HG03066 (cell line): ENCODE data around the gene ARAP3.
"Not testable (repeated sequence)": the region's sequence is repeated elsewhere in the genome, so short reads cannot be mapped to it uniquely, and the experiment has no call there.

Source experiments
- ATAC-seq: cut with Tn5 transposase; IDR thresholded peaks from one replicate; pipeline ENCODE4 v1.9.1; 2021; ENCODE audit warnings: low read depth; ENCODE audit not compliant: unreplicated experiment

Gene ARAP3

DNA sequence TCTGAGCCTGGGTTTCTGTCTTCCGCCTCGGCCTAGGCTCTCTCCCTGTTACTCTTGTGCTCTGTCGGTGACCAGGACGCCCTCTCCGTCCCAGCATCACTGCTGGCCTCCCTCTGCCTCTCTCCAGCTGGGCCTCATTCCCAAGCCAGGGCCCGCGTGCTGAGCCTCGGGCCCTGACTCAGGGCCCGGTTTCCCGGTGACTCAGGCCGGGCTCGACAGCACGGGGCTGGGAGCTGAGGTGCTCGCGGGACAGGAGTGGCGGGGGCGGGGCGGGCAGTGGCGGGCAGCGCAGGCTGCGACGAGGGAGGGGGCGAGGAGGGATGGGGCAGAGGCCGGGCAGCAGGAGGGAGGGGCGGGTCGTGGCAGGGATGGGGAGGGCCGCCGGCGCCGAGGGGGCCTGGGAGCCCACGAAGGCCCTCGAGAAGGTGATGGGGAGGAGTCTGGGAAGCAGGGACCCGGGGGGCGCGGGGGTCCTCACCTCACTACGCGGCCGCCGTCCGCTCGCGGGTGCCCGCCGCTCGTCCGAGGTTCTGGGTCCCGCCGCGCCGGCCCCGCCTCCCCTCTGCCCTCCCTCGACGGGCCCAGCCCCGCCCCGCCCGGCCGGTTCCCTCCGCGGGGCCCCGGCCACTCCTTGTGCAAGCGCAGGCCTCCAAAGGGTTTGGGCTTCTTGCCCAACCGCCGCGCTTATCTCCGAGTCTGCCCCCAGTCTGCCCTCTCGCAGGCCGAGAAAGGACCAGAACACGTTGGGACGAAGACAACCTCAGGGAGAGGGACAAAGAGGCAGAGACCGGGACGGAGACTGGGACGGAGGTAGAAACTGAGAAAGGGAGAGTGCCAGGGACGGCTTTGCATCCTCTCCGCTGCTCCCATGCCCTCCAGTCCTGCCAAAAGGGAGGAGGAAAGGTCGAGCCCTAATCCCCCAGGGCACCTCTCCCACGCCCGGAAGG is at the start of gene ARAP3:
ARAP3 (minus strand) TSS at position 536 of the 947 bp plus-strand sequence. CDS start 1,744 bp downstream, outside the sequence.
- ATAC-seq, result no peak

- no peak for ATAC-seq
Measured at GRCh38 chr5:141729387-141730006, 47.5 kb upstream of the ARAP3 start.

DNA sequence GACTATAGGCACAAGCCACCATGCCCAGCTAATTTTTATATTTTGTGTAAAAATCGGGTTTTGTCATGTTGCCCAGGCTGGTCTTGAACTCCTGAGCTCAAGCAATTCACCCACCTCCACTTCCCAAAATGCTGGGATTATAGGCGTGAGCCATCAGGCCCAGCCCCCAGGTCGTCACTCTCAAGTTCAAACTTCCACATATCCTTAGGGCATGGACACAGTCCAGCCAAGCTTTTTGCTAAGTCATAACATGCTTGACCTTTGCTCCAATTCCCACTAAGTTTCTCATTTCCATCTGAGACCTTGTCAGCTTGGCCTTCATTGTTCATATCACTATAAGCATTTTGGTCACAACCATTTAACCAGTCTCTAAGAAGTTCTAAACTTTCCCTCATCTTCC is 43.9 kb upstream of the ARAP3 start:
- no peak for ATAC-seq

GRCh38 chr5:141725174-141725573 is 43.1 kb upstream of the ARAP3 start:
- ATAC-seq, result not testable (repeated sequence)

DNA sequence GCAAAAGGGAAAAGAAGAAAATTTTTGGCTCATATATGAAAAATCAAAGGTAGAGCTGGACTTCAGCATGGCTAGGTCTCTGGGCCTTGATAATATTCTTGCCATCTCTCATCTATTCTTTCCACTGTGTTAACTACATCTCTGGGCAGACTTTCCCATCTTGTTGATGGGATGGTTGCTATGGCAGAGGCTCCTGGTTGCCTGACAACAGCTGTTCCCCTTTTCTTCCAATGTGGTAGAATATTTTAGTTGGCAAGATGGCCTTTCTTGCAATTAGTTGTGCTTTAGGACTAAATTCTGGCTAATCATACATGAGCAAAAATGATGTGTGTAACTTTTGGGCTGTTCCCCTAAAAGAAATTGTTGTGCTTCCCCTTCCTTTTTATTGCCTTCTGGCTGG is 40.2 kb upstream of the ARAP3 start:
- ATAC-seq, result no peak

- ATAC-seq, result no peak
Measured at GRCh38 chr5:141717043-141717442, 35.0 kb upstream of the ARAP3 start.

DNA sequence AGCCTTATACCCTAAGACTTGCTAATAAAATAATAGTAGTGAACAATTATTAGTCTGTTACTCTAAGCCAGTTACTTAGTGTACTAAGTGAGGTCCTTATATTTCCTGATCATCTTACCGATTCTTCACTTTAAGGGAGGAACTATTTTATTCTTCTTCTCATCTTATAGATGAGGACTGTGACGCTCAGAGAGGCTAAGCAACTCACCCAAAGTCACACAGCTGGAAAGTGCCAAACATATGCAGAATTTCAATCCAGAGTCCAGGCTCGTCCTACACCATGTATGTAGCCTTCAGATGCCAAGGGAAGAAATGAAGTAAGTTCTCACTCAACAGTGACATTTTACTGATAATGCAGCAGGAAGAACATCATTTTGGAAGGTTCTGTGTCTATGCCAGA is 34.4 kb upstream of the ARAP3 start:
- no peak for ATAC-seq

GRCh38 chr5:141716009-141716408 is 34.0 kb upstream of the ARAP3 start:
- no peak for ATAC-seq

- ATAC-seq, result no peak
Measured at GRCh38 chr5:141715346-141715905, 33.4 kb upstream of the ARAP3 start.

DNA sequence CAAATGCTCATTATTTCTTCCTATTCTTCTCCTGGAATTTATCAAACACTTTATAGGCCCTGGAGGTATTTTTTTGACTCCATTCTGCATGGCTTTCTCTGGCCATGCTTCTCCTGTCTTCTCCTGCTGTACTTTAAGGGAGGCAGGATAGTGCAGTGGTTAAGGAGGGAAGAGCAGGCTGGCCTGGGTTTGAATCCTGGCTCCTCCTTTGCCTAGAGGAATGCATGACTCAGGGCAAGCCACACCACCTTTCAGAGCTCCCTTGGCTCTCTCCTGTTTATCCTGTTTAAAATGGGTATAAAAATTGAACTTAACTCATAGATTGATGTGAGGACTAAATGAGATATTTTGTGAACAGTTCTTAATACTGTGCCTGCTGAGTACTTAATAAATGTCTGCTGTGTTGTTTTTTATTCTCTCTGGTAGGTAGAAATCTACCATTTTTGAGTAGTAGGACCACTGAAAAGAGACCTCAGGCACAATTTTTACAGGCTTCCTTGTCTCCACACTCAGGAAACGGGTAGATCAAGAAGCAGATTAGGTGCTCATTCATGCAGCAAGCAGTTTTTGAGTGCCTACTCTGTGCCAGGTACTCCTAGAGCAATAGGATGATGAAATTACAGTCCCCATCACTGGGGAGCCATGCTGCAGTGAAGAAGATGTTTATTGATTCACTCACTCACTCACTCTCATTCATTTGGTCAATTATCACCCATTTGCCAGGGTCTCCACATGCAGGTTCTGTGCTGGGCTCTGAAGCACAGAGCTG is 32.7 kb upstream of the ARAP3 start:
- no peak for ATAC-seq

GRCh38 chr5:141713616-141714309 is 31.7 kb upstream of the ARAP3 start:
- no peak for ATAC-seq

DNA sequence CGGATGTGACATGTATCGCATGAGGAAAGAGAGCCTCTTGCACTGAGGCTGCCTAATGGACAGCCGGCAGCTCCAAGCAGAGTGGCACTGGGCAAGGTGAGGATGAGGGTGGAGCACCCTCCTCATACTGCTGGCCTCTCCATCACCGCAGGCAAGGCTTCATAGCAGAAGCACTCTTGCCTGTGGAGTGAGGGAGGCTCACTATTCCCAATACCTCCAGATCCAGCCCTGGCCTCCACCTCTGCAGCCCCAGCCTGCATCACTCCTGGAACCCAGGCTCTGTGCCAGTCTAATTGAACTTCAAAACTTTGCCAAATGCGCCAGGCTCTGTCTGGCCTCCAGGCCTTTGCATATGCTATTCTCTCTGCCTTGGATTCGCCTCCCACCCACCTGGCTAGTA is 29.7 kb upstream of the ARAP3 start:
- no peak for ATAC-seq

DNA sequence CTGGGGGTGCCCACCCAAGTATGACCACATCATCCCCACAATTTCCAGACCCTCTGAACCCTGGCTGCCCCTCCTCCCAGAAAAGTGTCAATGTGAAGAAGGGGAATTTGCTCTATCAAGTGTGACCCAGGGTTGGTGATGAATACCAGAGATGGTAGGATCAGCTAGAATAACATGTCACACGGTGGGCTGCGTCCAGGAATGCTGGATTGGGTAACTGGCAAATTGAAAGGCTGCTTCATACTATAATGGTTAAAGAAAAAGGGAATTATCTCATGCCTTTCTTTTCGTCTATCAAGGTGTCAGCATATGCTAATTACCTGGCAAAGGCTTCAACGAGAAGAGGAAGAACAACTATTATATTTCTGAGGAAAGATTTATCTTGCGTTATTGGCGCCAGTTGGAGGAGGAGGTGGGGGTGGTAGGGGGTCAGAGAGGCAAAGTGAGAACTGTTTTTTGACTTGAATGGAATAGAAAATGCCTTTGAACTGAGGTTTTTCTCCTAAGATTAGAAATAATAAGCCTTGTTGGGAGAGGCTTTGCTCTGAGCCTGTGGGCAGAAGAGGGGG is 27.8 kb upstream of the ARAP3 start:
- ATAC-seq, result no peak

GRCh38 chr5:141708016-141708415 is 26.0 kb upstream of the ARAP3 start:
- ATAC-seq, result no peak

DNA sequence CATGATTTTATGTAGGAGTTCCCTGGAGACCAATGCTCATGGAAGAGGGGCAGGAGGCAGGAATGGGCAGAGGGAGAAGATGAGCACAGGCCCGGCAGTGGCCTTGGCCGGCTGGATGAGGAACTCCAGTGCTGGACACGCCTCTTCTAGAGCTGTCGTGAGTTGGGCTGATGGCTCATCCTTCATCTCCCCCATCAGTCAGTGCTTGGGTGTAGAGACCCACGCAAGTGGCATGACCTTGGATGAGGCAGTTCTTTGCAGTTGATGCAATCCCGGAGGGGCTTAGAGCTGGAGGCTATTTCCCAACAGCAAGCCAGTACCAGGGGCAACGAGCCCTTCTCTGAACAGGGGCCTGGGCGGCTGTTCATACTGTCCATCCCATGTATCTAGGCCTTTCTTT is 25.5 kb upstream of the ARAP3 start:
- ATAC-seq, result no peak

GRCh38 chr5:141706121-141706520 is 24.1 kb upstream of the ARAP3 start:
- ATAC-seq, result no peak

- ATAC-seq, result no peak
Measured at GRCh38 chr5:141705469-141705868, 23.4 kb upstream of the ARAP3 start.

DNA sequence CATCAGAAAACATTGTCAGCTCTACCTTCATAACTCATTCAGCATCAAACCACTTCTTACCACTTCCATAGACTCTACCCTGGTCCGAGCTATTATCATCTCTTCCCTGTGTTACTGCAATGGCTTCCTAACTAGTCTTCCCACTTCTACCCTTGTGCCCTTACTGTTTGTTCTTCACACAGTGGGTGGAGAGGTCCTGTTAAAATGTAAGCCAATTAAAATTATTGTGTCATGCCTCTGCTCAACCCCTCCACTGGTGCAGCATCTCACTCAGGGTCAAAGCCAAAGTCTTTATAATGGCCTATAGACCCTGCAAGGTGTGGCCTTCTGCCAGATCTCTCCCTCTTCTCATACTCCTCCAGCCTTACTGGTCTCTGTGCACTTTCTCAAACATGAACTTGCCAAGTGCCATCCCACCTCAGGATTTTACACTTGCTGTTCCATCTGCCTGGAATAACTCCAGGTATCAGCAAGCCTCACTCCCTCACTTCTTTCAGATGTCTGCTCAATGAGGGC is 22.8 kb upstream of the ARAP3 start:
- ATAC-seq, result no peak

- ATAC-seq, result no peak
Measured at GRCh38 chr5:141703133-141703561, 21.1 kb upstream of the ARAP3 start.
